ENCODE data around the gene VEGFD.

Gene VEGFD

GRCh38 chrX:15328131-15328530 is 56.1 kb downstream of the VEGFD start:
- no peak for DNase-seq (ENCODE audit: low read depth)

GRCh38 chrX:15322472-15322871 is 61.7 kb downstream of the VEGFD start:
- H3K4me3 ChIP-seq (ENCODE audit: low read length) = no peak overlapping the region
- no peak for DNase-seq (ENCODE audit: low read depth)
- no peak for TF ChIP-seq CTCF (conservative IDR thresholded peaks at IDR 0.05; ENCODE audit: low read length)

More at GRCh38 chrX:15328131-15328530, 56.1 kb downstream of the VEGFD start:
- no peak overlapping the region for H3K4me3 ChIP-seq (ENCODE audit: low read length)
- TF ChIP-seq CTCF (conservative IDR thresholded peaks at IDR 0.05; ENCODE audit: low read length) = no peak

GRCh38 chrX:15322072-15322471 is 62.1 kb downstream of the VEGFD start:
- DNase-seq (ENCODE audit: low read depth) = no peak
- H3K4me3 ChIP-seq (ENCODE audit: low read length) = no peak overlapping the region
- no peak for TF ChIP-seq CTCF (conservative IDR thresholded peaks at IDR 0.05; ENCODE audit: low read length)

- TF ChIP-seq CTCF (conservative IDR thresholded peaks at IDR 0.05; ENCODE audit: low read length) = no peak
- H3K4me3 ChIP-seq (ENCODE audit: low read length) = no peak overlapping the region
- DNase-seq (ENCODE audit: low read depth) = no peak
Measured at GRCh38 chrX:15321447-15321846, 62.8 kb downstream of the VEGFD start.

GRCh38 chrX:15320297-15320696 is 63.9 kb downstream of the VEGFD start:
- DNase-seq (ENCODE audit: low read depth) = no peak
- H3K4me3 ChIP-seq (ENCODE audit: low read length) = no peak overlapping the region
- TF ChIP-seq CTCF (conservative IDR thresholded peaks at IDR 0.05; ENCODE audit: low read length) = no peak

- no peak overlapping the region for H3K4me3 ChIP-seq (ENCODE audit: low read length)
- no peak for TF ChIP-seq CTCF (conservative IDR thresholded peaks at IDR 0.05; ENCODE audit: low read length)
- no peak for DNase-seq (ENCODE audit: low read depth)
Measured at GRCh38 chrX:15319075-15319474, 65.1 kb downstream of the VEGFD start.

- DNase-seq (ENCODE audit: low read depth) = no peak
- no peak within 1 kb of the TSS for H3K4me3 ChIP-seq (ENCODE audit: low read length)
- TF ChIP-seq CTCF (conservative IDR thresholded peaks at IDR 0.05; ENCODE audit: low read length) = no peak
Measured at GRCh38 chrX:15315509-15315908, 68.7 kb downstream of the VEGFD start, which contains the start of gene ASB11. Gene ASB11, minus strand, starts transcription at chrX:15315640. Its CDS starts 35 bp downstream, at chrX:15315605.

All from AG10803 (cell line).